ENCODE results near the gene KRTAP5-9.
A peak's percentile ranks its signal among the peaks of the same experiment; 100 is the strongest.
"Not testable (repeated sequence)": the region's sequence is repeated elsewhere in the genome, so short reads cannot be mapped to it uniquely, and the experiment has no call there.

Gene KRTAP5-9

DNA sequence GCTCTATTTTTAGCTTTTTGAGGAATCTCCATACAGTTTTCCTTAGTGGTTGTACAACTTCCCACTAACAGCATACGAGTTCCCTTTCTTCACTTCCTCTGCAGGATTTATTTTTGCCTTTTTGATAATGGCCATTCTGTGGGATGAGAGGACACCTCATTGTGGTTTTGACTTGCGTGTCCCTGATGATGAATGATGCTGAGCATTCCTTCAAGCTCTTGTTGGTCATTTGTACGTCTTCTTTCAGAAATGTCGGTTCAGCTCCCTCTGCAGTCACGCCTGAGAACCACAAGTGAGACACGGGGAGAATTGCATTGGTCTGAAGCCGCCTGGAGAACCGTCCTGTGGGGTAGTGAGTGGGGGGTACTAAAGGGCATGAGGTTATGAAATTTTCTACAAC, 15.2 kb downstream of the KRTAP5-9 start:
- DNase-seq (ENCODE audit: low spot score), result no peak

DNA sequence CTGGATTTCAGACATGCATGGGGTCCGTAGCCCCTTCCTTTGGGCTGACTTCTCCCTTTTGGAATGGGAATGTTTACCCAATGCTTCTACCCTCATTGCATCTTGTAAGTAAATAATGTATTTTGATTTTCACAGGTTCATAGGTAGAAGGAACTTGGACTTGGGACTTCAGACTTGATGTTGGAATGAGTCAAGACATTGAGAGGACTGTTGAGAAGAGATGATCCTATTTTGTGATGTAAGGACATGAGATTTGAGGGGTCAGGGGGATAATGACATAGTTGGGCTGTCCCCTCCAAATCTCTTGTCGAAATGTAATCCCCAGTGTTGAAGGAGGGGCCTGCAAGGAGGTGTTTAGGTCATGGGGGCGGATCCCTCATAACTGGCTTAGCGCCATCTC, 16.2 kb downstream of the KRTAP5-9 start:
- no peak for DNase-seq (ENCODE audit: low spot score)

DNA sequence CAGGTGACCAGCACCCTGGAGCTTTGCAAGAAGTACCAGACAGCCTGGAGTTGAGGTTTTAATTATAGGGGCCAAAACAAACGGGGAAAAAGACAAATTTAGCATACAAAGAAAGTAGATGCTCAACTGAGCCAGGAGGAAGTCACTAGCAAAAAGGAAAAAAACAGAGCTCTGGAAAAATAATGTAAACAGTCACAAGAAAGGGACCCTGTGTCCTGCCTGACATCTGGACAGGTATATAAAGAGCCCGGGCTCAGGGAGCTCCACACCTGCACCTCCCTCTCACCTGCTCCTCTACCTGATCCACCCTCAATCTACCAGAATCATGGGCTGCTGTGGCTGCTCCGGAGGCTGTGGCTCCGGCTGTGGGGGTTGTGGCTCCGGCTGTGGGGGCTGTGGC, 17.0 kb downstream of the KRTAP5-9 start, which contains the start of gene KRTAP5-10:
Gene KRTAP5-10, plus strand, starts transcription at position 301 of the 400 bp plus-strand sequence. Its CDS starts 25 bp downstream, at position 326.
- no peak for DNase-seq (ENCODE audit: low spot score)

DNA sequence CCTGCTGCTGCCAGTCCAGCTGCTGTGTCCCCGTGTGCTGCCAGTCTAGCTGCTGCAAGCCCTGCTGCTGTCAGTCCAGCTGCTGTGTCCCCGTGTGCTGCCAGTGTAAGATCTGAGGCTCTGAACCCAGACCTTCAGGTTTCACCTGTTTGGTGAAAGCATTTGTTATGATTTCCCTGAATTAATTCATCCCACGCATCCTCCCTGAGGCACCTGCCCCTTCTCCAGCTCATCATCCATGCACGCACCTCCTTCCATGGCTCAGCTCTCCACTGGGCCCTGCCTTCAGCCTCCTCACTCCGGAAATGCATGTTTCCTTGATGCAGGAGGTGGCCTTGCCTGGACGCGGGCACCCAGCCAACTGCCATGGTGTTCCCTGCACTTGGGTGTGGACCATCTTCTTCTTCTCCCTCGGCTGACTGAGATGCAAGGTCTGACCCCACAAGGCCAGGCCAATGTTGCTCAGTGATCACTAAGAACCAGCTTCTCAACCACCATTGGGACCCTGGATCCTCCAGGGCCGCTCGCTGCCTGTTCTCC, 17.9 kb downstream of the KRTAP5-9 start:
- no peak for DNase-seq (ENCODE audit: low spot score)

DNA sequence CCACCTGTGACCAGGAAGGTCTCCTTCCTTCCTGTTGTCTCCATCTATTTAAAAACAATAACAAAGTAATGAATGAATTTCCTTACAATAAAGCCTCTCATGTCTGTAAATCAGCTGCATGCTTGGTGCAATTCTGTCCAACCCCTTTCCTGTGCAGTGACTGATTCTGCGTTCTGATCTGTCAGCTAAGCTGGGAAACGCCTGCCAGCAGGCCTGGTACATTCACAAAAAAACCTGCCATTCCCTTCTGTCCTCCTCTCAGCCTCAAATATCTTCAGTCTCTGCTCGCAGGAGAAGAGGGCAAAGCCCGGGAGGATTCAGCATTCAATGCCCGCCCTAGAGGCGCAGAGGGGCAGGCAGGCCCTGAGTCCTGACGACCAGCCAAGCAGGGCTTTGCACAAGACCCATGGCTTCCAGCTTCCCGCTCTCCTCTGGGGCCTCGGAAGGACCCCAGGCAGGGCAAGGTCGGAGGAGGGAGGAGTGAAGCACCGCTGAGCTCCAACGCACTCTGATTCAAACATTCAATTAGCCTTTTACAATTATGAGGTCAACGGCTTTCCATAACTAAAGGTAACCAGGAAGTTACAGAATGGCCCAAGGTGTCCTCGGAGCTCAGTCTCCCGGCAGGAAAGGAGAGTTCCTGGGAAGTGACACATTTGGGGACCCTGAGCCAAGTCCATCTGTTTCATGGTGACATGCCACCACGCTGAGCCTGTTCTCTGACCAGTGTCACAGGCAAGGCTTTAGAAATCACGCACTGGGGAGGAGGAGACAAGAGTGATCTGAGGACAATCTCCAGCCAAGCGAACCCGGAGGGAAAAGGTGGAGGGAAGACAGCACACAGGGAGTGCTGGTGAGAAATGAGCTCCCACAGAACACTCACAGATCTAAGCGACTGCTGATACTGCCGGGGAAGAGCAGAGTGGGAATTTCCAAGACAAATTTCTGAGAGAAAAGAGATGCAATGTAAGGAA, 18.7 kb downstream of the KRTAP5-9 start:
- DNase-seq (ENCODE audit: low spot score), result not testable (repeated sequence)

DNA sequence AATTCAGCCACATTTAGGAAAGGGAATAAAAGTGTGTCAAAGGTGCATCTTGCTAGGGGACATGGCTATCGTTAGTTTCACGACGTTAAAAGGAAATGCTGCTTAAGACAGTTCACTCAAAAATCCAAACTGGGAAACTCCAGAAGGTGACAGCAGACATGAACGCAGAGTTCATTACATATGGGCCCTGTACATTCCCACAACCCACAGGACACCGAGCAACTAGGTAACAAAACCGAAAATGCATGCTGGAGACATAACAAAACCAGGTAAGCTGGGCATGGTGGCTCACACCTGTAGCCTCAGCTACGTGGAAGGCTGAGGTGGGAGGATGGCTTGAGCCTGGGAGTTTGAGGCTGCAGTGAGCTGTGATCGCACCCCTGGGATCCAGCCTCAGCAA, 19.4 kb downstream of the KRTAP5-9 start:
- not testable (repeated sequence) for DNase-seq (ENCODE audit: low spot score)

DNA sequence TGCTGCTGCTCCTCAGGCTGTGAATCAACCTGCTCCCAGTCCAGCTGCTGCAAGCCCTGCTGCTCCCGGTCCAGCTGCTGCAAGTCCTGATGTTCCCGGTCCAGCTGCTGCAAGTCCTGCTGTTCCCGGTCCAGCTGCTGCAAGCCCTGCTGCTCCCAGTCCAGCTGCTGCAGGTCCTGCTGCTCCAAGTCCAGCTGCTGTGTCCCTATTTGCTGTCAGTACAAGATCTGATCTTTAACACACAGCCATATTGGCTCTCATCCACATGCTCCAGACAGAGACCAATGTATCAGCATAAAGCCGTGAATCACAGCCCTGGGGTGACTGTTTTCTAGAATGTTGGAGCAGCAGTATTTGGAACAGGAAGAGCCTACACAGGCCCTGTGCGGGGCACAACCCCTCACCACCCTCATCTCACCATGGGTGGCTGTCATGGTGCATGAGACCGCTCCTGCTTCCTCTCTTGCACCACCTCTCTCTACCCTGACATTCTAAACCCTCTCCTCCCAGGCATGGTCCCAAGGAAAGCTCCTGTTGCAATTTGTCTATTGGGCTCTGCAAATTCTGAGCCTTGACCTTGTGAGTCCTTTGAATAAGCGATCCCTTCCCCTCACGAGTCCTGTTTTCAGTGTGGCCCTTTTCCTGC, 20.6 kb downstream of the KRTAP5-9 start:
- DNase-seq (ENCODE audit: low spot score), result no peak

DNA sequence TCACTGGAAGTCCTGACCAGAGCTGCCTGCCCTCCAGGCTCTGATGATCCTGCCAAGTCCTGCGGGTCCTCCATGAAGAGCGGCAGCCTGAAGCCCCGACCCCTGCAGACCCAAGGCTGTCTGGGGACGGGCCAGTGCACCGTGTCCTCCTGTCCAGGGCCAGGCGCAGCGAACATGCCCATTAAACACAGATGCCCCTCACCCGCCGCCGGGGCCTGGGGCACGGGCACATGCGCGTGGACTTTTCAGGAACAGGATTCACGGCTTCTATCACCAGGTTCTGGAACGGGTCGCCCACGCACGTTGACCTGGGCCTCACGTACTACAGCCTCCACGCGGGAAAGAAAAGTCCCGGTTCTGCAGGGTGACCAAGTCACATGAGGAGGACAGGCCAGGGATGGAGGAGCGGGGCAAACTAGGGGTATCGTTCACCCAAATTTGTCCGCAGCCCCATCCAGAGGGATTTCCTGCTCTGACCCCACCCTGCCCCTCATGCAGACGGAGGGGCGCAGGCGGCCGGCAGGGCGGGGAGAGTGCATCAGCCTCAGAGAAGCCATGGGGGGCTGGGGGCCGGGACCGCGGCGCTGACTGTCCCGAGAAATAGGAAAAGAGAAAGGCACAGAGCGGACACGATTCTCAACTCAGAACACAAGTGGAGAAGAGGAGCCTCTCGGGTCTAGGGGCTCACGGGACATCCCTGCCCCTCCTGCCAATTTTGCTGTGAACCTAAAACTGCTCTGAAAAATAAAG, 23.1 kb downstream of the KRTAP5-9 start:
- not testable (repeated sequence) for DNase-seq (ENCODE audit: low spot score)

DNA sequence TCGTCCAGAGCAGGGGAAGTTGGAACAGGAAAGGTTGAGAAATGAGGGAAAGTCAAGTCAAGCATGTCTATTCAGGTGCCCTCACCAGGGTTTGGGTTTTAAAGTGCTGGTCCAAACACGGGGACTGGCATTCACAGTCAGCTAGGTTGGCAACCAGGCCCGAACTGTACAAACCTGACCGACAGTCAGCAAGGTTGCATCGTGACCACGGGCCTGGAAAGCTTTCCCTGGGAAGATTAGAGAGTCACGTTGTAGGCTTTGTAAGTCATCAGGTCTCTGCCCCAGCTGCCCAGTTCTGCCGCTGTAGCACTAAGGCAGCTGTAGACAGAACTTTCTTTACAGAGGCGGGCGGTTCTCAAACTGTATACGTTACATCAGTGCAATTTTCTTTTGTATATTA, 24.6 kb downstream of the KRTAP5-9 start:
- DNase-seq (ENCODE audit: low spot score), result no peak

DNA sequence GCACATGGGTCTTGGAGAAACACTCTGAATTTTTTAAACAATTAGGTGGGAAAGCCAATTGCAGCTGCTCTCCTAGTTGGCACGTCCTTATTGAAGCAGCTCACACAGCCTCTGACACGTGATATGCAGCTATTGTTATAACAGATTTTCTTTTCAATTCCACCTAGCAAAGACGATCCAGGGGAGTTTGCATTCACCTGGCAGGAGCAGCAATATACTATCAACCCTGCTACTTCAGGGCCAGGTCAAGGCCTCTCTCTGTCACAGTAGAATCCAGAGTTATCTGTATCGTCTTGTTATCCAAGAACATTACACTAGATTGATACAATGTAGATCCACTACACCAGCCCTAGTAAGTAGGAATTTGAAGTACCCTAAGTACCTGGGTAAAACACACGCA, 26.2 kb downstream of the KRTAP5-9 start:
- no peak for DNase-seq (ENCODE audit: low spot score)

DNA sequence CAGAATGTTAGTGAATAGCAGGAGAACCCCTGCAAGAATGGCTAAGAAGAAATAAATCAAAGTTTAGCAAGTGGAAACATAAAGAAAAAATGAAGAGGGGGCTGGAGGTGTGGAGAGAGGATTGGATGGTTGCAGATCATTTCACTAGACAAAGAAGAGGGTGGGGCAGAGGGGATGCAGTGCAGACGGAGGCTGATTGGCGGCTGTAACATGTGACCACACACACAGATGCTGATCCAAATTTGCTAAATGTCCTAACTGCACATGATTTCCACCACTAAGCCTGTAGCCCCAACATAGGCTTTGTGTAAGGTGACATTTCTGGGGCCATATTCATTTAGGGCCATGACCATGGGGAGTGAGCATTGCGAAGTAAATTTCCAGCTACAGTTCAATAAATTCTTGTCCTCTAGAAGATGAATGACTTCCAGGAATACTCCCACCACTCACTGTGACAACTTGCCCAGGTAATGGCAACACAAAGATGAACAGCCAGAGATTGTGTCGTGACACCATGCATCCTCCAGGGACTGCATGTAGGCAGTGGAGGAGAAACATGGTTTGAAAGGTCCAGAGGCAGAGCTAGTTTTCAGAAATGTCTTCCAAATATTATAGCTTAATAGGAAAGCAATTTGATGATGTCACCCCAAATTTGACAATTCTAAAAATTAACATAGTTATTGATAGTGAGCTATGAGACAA, 27.7 kb downstream of the KRTAP5-9 start:
- no peak for DNase-seq (ENCODE audit: low spot score)

DNA sequence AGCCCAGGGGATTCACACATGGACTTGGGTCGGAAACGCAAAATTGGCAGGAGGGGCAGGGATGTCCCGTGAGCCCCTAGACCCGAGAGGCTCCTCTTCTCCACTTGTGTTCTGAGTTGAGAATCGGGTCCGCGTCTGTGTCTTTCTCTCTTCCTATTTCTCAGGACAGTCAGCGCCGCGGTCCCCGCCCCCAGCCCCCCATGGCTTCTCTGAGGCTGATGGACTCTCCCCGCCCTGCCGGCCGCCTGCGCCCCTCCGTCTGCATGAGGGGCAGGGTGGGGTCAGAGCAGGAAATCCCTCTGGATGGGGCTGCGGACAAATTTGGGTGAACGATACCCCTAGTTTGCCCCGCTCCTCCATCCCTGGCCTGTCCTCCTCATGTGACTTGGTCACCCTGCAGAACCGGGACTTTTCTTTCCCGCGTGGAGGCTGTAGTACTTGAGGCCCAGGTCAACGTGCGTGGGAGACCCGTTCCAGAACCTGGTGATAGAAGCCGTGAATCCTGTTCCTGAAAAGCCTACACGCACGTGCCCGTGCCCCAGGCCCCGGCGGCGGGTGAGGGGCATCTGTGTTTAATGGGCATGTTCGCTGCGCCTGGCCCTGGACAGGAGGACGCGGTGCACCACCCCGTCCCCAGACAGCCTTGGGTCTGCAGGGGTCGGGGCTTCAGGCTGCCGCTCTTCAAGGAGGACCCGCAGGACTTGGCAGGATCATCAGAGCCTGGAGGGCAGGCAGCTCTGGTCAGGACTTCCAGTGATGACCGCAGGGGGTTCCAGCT, 28.7 kb downstream of the KRTAP5-9 start:
- not testable (repeated sequence) for DNase-seq (ENCODE audit: low spot score)

DNA sequence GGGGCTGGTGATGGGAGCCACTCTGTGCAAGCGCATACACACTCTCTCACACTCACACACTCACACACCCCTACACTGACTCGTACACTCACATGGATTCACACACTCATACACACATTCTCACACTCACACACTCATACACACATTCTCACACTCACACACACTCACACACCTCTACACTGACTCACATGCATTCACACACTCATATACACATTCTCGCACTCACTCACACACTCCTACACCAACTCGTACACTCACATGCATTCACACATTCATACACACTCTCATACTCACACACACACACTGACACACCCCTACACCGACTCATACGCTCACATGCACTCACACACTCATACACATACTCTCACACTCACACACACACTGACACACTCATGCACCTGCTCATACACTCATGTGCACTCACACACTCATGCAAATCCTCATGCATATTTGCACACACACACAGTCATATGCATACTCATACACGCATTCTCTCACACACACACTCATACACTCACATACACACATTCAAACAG, 29.3 kb downstream of the KRTAP5-9 start:
- no peak for DNase-seq (ENCODE audit: low spot score)

DNA sequence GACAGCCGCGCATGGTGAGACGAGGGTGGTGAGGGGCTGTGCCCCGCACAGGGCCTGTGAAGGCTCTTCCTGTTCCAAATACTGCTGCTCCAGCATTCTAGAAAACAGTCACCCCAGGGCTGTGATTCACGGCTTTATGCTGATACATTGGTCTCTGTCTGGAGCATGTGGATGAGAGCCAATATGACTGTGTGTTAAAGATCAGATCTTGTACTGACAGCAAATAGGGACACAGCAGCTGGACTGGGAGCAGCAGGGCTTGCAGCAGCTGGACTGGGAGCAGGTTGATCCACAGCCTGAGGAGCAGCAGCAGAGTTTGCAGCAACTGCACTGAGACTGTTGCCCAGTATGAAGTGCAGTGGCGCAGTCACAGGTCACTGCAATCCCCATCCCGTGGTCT, 31.3 kb downstream of the KRTAP5-9 start:
- DNase-seq (ENCODE audit: low spot score), result not testable (repeated sequence)

DNA sequence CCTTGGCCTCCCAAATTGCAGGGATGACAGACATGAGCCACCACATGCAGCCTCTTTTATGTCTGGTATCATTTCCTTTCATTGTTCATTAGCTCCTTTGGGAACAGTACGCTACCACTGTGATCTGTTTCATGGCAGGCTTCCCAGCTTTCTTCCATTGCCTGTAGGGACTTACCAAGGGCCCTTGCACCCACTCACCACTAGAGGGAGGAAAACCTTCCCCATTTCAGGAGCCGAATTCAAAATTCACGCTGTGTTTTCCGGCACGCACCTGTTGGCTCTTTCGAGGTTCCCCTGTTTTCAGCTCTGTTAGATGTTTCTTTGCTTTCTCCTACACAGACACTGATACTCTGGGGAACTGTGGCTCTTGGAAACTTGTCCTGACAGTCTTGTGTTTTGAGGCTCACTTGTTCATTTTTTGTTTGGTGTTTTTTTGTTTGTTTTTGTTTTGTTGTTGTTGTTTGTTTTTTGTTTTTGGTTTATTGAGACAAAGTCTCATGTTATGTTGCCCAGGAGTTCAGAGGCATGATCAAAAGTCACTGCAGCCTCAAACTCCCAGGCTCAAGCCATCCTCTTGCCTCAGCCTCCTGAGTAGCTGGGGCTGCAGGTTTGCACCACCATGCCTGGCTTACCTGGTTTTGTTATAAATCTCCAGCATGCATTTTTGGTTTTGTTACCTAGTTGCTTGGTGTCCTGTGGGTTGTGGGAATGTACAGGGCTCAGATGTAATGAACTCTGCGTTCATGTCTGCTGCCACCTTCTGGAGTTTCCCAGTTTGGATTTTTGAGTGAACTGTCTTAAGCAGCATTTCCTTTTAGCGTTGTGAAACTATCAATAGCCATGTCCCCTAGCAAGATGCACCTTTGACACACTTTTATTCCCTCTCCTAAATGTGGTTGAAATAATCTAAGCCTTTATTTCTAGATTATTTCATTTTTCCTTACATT, 32.1 kb downstream of the KRTAP5-9 start:
- peak; percentile 39 for DNase-seq (ENCODE audit: low spot score)

DNA sequence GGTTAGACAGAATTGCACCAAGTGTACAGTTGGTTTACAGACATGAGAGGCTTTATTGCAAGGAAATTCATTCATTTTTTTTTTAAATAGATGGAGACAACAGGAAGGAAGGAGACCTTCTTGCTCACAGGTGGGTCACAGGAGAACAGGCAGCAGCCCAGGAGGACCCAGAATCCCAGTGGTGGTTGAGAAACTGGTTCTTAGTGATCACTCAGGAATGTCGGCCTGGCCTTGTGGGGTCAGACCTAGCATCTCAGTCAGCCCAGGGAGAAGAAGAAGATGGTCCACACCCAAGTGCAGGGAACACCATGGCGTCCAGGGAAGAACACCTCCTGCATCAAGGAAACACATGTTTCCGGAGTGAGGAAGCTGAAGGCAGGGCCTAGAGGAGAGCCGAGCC, 33.6 kb downstream of the KRTAP5-9 start:
- no peak for DNase-seq (ENCODE audit: low spot score)

DNA sequence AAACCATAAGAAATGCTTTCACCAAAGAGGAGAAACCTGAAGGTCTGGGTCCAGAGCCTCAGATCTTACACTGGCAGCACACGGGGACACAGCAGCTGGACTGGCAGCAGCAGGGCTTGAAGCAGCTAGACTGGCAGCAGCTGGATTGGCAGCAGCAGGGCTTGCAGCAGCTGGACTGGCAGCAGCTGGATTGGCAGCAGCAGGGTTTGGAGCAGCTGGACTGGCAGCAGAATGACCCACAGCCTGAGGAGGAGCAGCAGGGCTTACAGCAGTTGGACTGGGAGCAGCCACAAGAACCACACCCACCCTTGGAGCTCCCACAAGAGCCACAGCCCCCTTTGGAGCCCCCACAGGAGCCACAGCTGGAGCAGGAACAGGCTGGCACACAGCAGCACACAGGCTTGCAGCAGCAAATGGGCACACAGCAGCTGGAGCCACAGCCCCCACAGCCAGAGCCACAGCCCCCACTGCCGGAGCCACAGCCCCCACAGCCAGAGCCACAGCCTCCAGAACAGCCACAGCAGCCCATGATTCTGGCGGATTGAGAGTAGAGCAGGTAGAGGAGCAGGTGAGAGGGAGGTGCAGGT, 34.2 kb downstream of the KRTAP5-9 start, which contains the start of gene KRTAP5-11:
Gene KRTAP5-11, minus strand, starts transcription at position 567 of the 587 bp plus-strand sequence. Its CDS starts 38 bp downstream, at position 529.
- DNase-seq (ENCODE audit: low spot score), result no peak

DNA sequence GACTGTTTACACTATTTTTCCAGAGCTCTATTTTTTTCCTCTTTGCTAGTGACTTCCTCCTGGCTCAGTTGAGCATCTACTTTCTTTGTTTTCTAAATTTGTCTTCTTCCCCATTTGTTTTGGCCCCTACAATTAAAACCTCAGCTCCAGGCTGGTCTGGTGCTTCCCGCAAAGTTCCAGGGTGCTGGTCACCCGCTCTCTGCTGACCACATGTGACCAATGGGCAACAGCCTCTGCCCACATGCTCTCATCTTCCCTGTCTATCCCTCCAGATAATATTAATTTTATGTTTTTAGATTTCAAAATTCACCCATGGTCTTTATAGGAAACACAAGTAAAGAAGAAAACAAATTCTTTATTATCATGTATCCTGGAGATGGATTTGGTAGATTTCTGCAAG, 34.7 kb downstream of the KRTAP5-9 start:
- not testable (repeated sequence) for DNase-seq (ENCODE audit: low spot score)

DNA sequence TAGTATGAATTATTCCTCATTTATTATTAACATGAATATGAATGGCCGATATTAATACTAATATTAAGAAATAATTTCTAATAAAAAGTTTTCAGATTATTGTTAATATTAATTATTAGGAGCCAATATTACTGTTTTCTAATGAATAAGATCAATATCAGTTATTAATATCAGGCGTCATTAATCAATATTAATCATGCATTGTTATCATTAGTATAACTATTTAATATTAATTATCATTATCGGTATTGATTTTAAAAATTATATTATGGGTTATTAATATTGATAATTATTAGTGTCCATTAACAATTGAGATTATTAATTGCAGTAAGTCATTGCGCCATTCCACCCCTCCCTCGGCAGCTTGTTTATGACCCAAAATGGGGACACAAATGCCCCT, 37.5 kb downstream of the KRTAP5-9 start:
- DNase-seq (ENCODE audit: low spot score), result not testable (repeated sequence)

All from hematopoietic multipotent progenitor cell treated with erythropoietin and hydrocortisone succinate and interleukin-3 and kit ligand, for 15 days (in vitro differentiated cells).